OCI-LY1 (cell line): ENCODE results near the gene CFAP69.

ENCODE experiments used
- H2AFZ ChIP-seq: fragments of 200-600 bp; sonication (generic), shearing (Covaris generic); 2 replicates; pipeline ENCODE4 v1.6.0; 2014; ENCODE audit warnings: antibody characterized with exemption, mild to moderate bottlenecking, low read length
- H3F3A ChIP-seq: fragments of 200-600 bp; sonication (generic), shearing (Covaris generic); 2 replicates; pipeline ENCODE4 v1.6.0; 2014; ENCODE audit warnings: mild to moderate bottlenecking, antibody characterized with exemption, low read length, moderate library complexity; ENCODE audit not compliant: insufficient read depth
- H3K27ac ChIP-seq: fragments of 200-600 bp; sonication (generic); 2 replicates; pipeline ENCODE4 v1.5.1; 2014; ENCODE audit warnings: low read length, mixed run types, mild to moderate bottlenecking, low read depth; ENCODE audit not compliant: poor library complexity, severe bottlenecking
- H3K27me3 ChIP-seq: fragments of 200-600 bp; sonication (generic); 2 replicates; pipeline ENCODE4 v1.6.0; 2014; ENCODE audit warnings: antibody characterized with exemption, mild to moderate bottlenecking, low read length, moderate library complexity; ENCODE audit not compliant: insufficient read depth
- H3K36me3 ChIP-seq: fragments of 200-600 bp; sonication (generic); 2 replicates; pipeline ENCODE4 v1.6.1; 2014; ENCODE audit warnings: mild to moderate bottlenecking, antibody characterized with exemption, low read length, moderate library complexity, mixed read lengths; ENCODE audit not compliant: insufficient read depth
- H3K4me1 ChIP-seq: fragments of 200-600 bp; sonication (generic); 2 replicates; pipeline ENCODE4 v1.5.1; 2014; ENCODE audit warnings: mild to moderate bottlenecking, low read length, moderate library complexity; ENCODE audit not compliant: insufficient read depth, severe bottlenecking
- H3K4me2 ChIP-seq: fragments of 200-600 bp; sonication (generic), shearing (Covaris generic); 2 replicates; pipeline ENCODE4 v1.6.1; 2014; ENCODE audit warnings: low read length
- H3K4me3 ChIP-seq: fragments of 200-600 bp; sonication (generic); 2 replicates; pipeline ENCODE4 v1.5.1; 2014; ENCODE audit warnings: low read length, low read depth, mild to moderate bottlenecking, mixed read lengths; ENCODE audit not compliant: poor library complexity, severe bottlenecking
- H3K79me2 ChIP-seq: fragments of 200-600 bp; shearing (Covaris generic); 2 replicates; pipeline ENCODE4 v1.6.1; 2016; ENCODE audit warnings: mixed run types, low read length, mixed read lengths; ENCODE audit not compliant: insufficient read depth
- H3K9ac ChIP-seq: fragments of 200-600 bp; sonication (generic), shearing (Covaris generic); 2 replicates; pipeline ENCODE4 v1.6.1; 2014; ENCODE audit warnings: mild to moderate bottlenecking, low read length, mixed read lengths
- H3K9me2 ChIP-seq: fragments of 200-600 bp; sonication (generic), shearing (Covaris generic); 2 replicates; pipeline ENCODE4 v1.6.1; 2014; ENCODE audit warnings: low read depth, mild to moderate bottlenecking, low read length, mixed read lengths
- H3K9me3 ChIP-seq: fragments of 200-600 bp; shearing (Covaris generic); 2 replicates; pipeline ENCODE4 v1.6.1; 2014; ENCODE audit warnings: low read length, mixed read lengths
- H4K20me1 ChIP-seq: fragments of 200-600 bp; sonication (generic), shearing (Covaris generic); 2 replicates; pipeline ENCODE4 v1.6.0; 2016; ENCODE audit warnings: mild to moderate bottlenecking, low read length; ENCODE audit not compliant: insufficient read depth
- CTCF ChIP-seq: fragments of 200-600 bp; sonication (generic), shearing (Covaris generic); IDR thresholded peaks from 2 replicates; pipeline ENCODE4 v1.5.1; 2017; ENCODE audit warnings: mild to moderate bottlenecking, antibody characterized with exemption, low read length, moderate library complexity, mixed read lengths
- EZH2 ChIP-seq: fragments of 200-600 bp; sonication (generic), shearing (Covaris generic); IDR thresholded peaks from 2 replicates; pipeline ENCODE4 v1.8.0; 2017; ENCODE audit warnings: borderline replicate concordance, mixed run types, mild to moderate bottlenecking, antibody characterized with exemption, low read length, moderate library complexity, mixed read lengths

Gene CFAP69

GRCh38 chr7:90303241-90303640 is 58.3 kb downstream of the CFAP69 start:
- H3K36me3 ChIP-seq: no peaks in the 10 kb centered on the region
- H3K27me3 ChIP-seq: no peaks in the 10 kb centered on the region
- H3K27ac ChIP-seq: no peak overlapping the region
- H3K4me2 ChIP-seq: no peak overlapping the region
- H4K20me1 ChIP-seq: no peaks in the 10 kb centered on the region
- no peaks in the 10 kb centered on the region for H3F3A ChIP-seq
- no peaks in the 10 kb centered on the region for H3K79me2 ChIP-seq
- TF ChIP-seq CTCF (no peak), EZH2 (no peak)
- H3K4me1 ChIP-seq: no peaks in the 10 kb centered on the region
- H3K9me2 ChIP-seq: no peaks in the 10 kb centered on the region
- no peak overlapping the region for H3K4me3 ChIP-seq
- no peak overlapping the region for H3K9ac ChIP-seq
- H3K9me3 ChIP-seq: no peaks in the 10 kb centered on the region
- H2AFZ ChIP-seq: no peak overlapping the region

GRCh38 chr7:90309872-90310271 is 64.9 kb downstream of the CFAP69 start:
- no peaks in the 10 kb centered on the region for H3F3A ChIP-seq
- H2AFZ ChIP-seq: no peak overlapping the region
- TF ChIP-seq EZH2 (no peak), CTCF (no peak)
- H3K9me3 ChIP-seq: no peaks in the 10 kb centered on the region
- H3K4me2 ChIP-seq: no peak overlapping the region
- no peak overlapping the region for H3K9ac ChIP-seq
- H3K27ac ChIP-seq: no peak overlapping the region
- no peak overlapping the region for H3K4me3 ChIP-seq
- H3K27me3 ChIP-seq: no peaks in the 10 kb centered on the region
- H4K20me1 ChIP-seq: no peaks in the 10 kb centered on the region
- H3K36me3 ChIP-seq: no peaks in the 10 kb centered on the region
- H3K79me2 ChIP-seq: no peaks in the 10 kb centered on the region
- H3K9me2 ChIP-seq: no peaks in the 10 kb centered on the region
- H3K4me1 ChIP-seq: no peaks in the 10 kb centered on the region

GRCh38 chr7:90311175-90311574 is 66.2 kb downstream of the CFAP69 start:
- Histone ChIP-seq H2AFZ (no peak overlapping the region), H3K27ac (no peak overlapping the region), H3K4me3 (no peak overlapping the region), H3K4me2 (no peak overlapping the region), H3K27me3 (no peaks in the 10 kb centered on the region), H3K4me1 (no peaks in the 10 kb centered on the region), H3K9me3 (no peaks in the 10 kb centered on the region), H3K9ac (no peak overlapping the region), H3F3A (no peaks in the 10 kb centered on the region), H3K36me3 (no peaks in the 10 kb centered on the region), H3K79me2 (no peaks in the 10 kb centered on the region), H4K20me1 (no peaks in the 10 kb centered on the region), H3K9me2 (no peaks in the 10 kb centered on the region)
- no peak for TF ChIP-seq CTCF
- no peak for TF ChIP-seq EZH2
